ENCODE data around the gene PDCD11.

GRCh38 chr10:103473261-103473671 is 76.8 kb downstream of the PDCD11 start:
- TF ChIP-seq EP300 (IDR thresholded peaks at IDR 0.05) (no peak), POLR2AphosphoS5 (IDR thresholded peaks at IDR 0.05) (no peak)

All from suprapubic skin (tissue), 4 donors.